Measurements from ENCODE around the gene KCNG2.
A peak's percentile ranks its signal among the peaks of the same experiment; 100 is the strongest.
"Not testable (repeated sequence)": the region's sequence is repeated elsewhere in the genome, so short reads cannot be mapped to it uniquely, and the experiment has no call there.

Gene KCNG2

DNA sequence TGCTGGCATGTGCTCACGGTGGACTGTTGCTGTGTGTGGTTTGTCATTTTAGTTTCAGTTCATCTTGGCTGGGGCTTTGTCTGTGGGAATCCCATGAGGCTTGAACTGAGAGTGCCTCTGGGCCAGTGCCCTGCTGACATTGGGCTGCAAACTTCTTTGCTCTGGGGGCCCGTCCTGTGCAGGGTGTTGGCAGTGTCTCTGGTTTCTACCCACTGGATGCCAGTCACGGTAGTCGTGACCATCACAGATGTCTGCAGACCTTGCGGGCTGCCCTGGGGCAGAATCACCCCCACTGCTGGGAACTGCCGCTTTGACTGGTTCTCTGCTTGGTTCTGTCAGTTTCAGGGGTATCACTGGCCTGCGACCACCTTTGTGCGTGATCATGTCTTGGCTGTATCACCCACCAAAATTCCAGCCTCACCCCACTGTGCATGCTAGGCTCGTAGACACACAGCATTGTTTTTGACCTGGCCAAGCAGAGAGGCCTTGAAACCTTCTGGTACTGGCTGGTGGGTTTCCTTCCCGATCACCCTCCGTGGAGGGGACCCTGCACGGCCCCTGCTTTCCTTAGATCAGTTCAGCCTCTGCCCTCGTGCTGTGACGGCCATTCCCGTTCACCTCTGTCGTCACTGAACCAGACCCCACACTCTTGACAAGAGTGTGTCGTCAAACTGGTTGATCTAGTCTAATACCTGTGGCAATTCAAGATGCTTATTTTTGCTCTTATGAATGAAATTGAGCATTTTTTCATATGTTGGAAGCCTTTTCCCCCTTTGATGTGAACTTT, 57.6 kb downstream of the KCNG2 start:
- DNase-seq, result no peak

DNA sequence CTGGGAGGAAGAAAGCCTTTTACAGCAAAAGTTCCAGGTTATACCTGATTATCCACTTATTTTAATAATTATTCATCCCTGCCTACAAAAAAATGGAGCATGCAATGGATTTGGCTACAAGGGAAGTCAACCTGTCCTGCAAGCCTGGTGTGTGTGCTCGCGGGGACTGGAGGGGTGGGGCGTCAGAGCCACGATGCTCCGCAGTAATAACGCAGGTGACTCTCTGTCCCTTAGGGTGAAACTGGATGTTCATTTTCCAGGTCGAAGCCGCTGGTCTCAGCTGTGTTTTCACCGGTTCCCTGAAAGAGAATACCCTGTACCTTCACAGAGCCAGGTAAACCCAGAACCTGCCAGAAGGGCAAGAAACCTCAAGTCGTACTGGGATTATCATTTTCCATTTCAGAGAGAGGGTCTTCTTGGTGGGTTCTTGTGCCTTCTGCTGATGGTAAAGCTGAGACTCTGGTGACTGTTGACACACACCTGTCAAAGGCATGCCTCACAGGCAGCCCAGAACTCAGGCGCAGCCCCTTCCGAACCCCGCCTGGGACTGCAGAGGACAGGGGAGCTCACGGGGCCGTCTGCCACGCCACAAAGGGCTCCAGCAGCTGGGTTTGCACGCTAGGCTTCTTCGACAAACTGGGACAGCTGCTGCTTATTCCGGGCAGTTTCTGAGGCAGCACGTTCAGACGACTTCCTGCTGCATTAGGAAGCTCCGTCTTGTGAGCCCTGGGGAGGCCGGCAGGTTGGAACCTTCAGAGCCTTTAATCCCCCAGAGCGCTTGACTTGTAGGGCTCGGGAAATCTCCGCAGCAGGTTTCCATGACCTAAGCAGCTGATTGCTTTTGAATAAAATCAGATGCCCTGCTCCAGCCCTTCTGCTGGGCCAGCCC, 58.6 kb downstream of the KCNG2 start:
- peak in 1 of 2 donors; percentile 12 for DNase-seq

DNA sequence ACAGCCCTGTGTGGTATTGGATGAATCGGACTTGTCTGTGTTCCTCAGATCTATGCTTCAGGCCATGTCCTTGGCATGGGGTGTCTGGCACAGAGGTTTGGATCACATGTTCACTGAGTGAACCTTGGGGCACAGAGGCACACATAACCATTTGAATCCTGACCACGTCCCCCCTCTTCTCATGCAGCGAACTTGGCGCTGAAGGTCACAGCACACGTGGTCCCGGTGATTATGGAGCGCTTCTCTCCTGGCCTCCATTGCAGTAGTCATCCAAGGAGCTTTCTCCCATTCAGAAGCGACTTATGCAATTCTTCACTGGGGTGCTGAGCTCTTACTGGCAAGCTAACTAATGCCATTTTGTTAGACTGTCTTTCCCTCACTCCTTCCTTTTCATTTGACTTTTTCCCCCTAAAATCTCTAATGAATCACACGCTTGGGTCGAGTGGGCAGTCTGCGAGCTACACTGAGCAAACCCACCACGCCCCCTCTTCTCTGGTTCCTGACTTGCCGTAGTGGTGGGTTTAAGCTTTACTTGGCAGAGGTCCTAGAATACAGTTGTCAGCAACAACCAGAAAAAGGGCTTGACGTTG, 59.4 kb downstream of the KCNG2 start:
- no peak for DNase-seq

DNA sequence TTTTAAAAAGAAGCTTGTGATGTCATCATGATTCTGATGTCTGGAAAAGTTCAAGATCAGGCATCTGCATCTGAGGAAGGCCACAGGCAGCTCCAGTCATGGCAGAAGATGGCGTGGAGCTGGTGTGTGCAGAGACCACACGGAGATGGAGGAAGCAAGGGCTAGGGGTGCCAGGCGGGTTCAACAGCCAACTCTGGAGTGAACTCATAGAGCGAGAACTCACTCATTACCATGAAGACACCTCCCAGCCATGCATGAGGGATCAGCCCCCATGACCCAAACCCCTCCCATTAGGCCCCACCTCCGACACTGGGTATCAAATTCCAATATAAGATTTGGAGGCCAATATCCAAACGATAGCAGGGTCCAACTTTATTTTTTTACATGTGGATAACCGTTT, 61.6 kb downstream of the KCNG2 start:
- no peak for DNase-seq

DNA sequence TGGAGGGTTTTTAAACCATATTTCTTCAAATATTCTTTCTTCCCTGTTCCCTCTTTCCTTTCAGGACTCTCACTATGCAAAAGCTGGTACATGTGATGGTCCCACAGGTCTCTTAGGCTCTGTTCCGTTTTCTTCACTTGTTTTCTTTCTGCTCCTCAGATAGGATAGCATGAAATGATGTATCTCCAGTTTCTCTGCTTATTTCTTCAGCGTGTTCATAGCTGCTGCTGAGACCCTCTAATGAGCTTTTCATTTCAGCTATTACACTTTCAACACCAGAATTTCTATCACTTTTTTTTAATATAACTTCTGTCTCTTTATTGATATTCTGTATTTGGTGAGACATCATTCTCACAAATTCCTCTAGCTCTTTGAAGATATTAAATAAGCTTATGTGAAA, 63.9 kb downstream of the KCNG2 start:
- DNase-seq, result no peak

DNA sequence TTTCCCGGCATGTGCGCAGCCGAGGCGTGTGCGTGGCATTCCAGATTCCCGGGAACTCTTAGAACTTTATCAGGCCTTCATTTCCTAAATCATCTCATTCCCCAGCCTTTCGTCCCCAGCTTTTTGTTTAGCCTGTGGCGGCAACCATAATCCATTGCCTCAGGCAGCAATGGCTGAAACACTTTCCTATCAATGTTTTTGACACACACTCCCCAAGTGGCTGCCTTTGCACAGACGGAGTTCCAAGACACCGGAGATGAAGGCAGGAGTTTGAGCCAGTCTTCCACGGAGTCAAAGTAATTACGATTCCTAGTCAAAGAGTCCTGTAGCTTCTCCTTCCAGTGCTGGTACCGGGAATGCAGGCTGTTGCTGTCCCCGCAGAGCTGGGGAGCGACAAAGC, 64.8 kb downstream of the KCNG2 start:
- no peak for DNase-seq

DNA sequence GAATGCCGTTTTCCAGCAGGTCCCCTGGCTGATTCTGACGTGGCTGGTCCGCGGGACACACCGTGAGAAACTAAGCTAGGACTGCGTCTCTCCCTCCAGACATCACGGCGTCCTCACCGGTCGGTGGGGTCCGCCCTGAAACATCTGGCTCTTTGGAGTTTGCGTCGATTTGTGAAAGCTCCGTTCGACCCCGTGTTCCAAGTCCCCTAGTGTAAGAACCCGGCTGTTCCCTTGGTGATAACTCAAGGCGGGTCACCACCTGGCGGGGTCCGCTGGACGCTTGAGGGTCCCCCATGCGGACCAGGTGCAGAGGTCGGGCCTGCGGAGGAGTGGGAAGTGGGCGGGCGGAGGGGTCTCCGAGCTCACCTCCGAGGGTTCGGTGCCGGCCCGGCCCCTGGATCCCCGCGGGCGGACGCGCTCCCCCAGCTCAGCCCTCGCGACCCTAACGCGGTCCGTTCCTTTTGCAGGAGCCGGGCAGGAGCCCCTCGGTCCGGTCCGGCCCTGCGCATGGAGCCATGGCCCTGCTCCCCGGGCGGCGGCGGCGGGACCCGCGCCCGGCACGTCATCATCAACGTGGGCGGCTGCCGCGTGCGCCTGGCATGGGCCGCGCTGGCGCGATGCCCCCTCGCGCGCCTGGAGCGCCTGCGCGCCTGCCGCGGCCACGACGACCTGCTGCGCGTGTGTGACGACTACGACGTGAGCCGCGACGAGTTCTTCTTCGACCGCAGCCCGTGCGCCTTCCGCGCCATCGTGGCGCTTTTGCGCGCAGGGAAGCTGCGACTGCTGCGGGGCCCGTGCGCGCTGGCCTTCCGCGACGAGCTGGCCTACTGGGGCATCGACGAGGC, 65.6 kb downstream of the KCNG2 start:
- DNase-seq, result no peak

DNA sequence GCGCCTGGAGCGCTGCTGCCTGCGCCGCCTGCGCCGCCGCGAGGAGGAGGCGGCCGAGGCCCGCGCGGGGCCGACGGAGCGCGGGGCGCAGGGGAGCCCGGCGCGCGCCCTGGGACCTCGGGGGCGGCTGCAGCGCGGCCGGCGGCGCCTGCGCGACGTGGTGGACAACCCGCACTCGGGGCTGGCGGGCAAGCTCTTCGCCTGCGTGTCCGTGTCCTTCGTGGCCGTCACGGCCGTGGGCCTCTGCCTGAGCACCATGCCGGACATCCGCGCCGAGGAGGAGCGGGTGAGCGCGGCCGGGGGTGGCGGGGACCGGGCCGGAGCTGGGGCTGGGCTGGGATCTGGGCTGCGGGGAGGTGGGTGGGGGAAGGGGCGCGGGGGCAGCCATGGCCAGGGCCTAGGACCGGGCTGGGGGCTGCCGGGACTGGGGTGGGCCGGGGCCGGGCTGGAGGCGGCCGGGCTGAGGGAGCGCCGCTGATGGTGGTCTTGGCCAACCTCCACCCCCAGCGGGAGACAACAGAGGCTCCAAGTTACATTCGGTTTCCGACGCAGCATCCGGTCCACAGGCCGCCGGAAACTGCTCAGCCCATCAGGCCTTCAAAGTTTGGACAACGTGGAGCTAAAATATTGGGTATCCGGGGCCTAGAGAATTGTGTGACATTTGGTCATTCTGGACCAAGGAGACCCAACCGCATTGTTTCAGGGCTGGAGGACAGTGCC, 66.4 kb downstream of the KCNG2 start:
- DNase-seq, result no peak

DNA sequence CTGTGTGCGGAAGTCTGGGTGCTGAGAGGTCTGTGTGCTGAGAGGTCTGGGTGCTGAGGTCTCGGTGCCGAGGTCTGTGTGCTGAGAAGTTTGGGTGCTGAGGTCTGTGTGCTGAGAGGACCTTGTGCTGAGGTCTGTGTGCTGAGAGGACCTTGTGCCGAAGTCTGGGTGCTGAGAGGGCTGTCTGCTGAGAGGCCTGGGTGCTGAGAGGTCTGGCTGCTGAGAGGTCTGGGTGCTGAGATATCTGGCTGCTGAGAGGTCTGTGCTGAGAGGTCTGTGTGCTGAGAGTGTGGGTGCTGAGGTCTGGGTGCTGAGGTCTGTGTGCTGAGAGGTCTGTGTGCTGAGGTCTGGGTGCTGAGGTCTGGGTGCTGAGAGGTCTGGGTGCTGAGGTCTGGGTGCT, 67.2 kb downstream of the KCNG2 start:
- DNase-seq, result not testable (repeated sequence)

DNA sequence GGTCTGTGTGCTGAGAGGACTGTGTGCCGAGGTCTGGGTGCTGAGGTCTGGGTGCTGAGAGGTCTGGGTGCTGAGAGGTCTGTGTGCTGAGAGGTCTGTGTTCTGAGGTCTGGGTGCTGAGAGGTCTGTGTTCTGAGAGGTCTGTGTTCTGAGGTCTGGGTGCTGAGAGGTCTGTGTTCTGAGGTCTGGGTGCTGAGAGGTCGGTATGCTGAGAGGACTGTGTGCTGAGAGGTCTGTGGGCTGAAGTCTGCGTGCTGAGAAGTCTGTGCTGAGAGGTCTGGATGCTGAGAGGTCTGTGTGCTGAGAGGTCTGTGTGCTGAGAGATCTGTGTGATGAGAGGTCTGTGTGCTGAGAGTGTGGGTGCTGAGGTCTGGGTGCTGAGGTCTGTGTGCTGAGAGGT, 68.2 kb downstream of the KCNG2 start:
- DNase-seq, result not testable (repeated sequence)

DNA sequence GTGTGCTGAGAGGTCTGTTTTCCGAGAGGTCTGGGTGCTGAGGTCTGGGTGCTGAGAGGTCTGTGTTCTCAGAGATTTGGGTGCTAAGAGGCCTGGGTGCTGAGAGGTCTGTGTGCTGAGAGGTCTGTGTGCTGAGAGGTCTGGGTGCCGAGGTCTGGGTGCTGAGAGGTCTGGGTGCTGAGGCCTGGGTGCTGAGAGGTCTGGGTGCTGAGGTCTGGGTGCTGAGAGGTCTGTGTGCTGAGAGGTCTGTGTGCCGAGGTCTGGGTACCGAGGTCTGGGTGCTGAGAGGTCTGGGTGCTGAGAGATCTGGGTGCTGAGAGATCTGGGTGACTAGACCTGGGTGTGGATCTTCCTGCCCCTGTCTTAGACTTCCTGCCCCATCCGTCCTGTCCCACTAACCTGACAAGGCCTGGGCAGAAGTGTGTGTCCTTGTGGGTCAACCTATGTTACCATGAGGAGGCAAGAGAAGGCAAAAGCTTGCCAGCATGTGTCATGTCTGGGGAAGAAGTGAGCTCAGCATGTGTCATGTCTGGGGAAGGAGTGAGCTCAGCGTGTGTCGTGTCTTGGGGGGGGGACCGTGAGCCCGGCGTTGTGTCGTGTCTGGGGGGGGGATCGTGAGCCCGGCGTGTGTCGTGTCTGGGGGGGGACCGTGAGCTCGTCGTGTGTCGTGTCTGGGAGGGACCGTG, 69.3 kb downstream of the KCNG2 start:
- no peak for DNase-seq

DNA sequence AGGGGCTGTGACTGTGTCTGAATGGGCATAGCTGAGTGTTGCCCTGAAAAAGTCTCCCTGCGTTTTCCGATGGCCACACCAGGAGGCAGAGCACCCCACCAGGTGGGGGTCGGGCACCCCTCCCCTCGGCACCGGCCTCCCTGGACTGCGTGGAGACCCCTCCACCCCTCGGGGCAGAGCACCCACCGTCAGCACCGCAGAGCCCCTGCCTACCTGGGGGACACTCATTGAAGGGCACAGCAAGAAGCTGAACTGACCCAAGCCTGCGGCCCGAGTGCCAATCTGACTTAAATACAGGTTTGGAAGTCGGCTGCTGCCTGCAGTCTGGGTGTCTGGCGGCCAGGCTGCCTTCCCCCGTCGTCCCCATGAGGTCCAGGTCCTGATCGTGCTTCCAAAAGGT, 69.9 kb downstream of the KCNG2 start:
- no peak for DNase-seq

DNA sequence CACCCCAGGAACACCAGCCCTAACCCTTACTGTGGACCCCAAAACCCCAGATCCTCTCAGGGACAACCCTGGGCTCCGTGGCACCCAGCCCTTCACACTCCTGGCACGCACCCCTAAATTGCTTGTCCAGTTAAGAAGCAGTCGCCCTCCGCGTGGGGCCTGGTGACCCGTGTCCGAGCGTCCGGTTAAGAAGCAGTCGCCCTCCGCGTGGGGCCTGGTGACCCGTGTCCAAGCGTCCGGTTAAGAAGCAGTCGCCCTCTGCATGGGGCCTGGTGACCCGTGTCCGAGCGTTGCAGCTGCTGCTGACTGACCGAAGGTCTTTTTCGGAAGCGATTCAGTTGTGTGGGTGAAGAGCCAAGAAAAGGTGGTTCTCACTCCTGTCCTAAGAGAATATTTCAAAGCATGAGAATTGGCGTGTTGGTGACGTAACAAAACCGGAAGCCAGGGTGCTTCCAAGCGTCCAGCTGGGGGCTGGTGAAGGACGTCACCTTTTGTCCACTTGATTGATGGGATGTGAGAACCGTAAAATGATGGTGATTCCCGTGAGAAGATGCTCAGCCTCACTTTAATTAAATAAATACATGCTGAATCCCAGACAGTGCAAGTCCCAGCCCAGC, 70.5 kb downstream of the KCNG2 start:
- DNase-seq, result no peak

DNA sequence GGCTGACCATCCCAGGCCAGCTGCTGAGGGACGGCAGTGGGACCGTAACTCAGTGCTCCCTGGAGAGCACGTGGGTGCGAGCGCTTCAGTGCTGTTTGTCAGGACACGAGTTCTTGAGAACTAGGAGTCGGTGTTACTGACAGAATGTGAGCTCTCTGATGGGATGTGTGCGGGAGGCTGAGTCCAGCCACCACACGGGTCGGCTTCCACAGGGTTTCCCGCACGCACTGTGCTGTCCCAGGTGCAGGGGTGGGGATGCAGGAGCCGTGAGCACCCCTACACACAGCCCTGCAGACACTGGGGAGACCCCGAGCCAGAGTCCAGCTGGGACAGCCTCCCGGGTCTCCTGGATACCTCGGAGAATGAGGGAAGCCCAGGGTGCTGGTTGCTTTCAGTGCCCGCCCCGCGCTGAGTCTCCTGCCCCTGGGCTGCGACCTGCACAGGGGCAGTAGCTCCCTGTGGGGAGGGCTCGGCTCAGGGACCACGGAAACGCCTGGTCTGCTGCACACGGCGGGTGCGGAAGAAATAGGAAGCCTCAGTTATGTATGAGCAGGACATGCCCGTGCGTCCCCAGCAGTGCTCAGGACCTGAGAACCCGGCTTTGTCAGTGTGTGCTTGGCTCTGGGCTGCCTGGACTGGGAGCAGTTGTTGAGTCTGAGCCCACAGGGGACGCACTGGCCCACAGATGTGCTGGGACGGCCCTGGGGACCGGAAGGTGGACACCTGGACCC, 71.2 kb downstream of the KCNG2 start:
- no peak for DNase-seq

DNA sequence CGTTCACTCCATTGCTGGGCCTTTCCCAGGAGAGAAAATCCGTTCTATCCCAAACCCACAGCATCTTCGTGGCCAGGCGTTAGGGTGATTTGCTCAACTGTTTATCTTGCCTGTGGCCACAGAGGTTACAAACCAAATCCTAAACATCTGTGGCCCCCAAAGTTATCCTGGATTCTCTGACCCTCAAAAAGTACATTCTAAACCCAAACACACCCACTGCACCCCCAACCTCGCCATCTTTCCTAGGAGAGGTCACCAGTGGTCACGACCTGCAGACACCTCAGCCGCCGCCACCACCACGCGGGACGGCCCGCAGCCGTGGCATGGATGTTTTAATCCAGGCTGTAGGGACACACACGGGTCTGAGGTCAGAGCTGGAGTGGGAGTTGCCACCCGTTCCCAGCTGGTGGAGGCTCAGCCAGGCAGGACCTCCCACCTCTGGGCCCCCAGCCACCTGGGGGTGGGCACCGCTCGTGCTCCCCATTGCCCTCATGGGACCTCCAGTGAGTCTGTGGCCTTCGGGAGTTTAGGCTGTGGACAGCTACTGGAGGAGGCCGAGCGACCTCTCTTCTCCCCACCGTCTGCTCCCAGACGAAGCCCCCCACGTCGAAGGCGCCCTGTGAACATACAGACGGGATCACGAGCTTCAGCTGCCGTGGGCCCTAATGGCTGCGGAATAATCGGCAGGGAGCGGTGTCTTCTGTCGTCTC, 72.0 kb downstream of the KCNG2 start:
- no peak for DNase-seq

DNA sequence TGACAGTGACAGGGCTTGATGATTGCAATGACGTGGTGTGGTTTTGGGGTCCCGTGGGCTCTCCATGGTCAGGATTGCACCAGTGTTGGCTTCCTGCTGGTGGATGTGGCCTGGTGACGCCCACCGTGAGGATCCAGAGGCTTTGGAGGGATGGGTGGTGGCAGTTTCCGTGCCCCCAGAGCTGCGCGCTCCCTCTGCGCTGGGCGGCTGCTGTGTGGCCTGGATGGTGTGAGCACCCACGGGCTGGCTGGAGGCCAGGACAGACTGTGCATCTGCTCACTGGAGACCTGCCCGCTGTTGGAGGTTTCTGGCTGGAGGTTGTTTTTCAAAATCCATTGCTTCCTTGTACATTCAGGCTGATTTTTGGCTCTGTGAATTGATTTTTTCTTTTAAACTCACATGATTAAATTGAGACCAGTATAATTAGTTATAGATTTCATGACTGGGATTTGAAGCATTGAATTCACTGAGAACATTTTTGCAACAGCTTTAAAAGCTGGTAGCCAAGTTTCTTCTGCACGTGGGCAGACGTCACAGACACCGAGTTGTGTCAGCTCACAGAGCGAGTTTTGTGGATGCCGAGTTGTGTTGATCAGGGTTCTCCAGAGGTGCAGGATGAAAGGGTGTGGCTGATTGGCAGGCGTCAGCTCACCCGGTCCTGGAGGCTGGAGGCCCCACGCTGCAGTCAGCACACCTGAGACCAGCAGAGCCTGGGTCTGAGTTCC, 72.7 kb downstream of the KCNG2 start:
- DNase-seq, result no peak

DNA sequence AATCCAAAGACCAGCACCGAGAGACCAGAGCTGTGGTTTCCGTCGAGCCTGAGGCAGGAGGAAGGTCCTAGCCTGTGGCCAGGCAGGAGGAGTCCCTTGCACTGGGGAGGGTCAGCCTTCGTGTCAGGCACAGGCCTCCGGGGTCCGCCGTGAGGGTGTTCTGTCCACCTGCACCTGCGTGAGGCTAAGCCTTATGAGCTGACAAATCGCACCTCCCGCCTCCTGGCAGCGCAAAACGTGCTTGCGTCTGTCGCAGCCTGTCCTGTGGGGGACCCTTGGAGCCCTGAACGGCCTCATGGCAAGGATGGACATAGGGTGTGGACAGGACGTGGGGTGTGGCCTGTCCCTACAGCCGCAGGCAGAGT, 73.3 kb downstream of the KCNG2 start:
- DNase-seq, result no peak

DNA sequence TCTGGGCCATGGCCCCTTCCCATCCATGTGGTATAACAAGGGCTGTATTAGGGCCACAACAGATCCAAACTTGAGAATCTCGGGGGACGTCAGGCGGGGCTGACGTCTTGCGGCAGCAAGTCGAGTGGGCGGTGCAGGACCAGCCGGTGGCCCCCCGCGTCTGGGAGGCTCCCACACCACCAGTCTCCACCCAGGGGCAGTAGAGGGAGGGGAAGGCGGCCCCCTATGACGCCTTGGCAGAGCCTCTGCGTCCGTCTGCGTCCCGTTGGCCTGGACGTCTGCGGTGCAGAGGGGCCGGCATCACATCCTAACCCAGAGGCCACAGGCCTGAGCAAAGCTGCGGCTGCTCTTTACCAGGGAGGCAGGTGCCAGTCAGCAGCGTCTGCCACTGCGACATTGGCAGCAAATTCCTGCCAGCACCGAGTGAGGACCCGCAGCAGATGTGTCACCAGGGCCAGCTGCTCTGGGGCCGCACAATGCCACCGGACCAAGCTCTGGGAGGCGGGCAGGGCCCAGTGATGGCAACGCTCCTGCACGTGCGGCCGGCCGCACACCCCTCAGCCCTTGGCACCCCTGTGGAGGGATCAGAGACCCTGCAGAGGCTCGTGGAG, 73.8 kb downstream of the KCNG2 start:
- DNase-seq, result no peak

All from CD4-positive, alpha-beta T cell treated with Interleukin-1 beta for 1 hour (primary cell).